Muscle layer of duodenum (tissue), 2 donors: ENCODE data around the gene SLC22A3.
"Not testable (repeated sequence)": the region's sequence is repeated elsewhere in the genome, so short reads cannot be mapped to it uniquely, and the experiment has no call there.

Source experiments
- H3K27ac ChIP-seq: one replicate; pipeline ENCODE4 v1.7.0; 2013; ENCODE audit warnings: mild to moderate bottlenecking, low read length
- H3K27me3 ChIP-seq: one replicate; pipeline ENCODE4 v1.7.0; 2013; ENCODE audit warnings: low read depth, mild to moderate bottlenecking, control low read depth, low read length
- H3K36me3 ChIP-seq, 2 donors: one replicate each; pipeline ENCODE4 v1.7.0; 2013; ENCODE audit warnings: low read length in 2 of 2, control low read depth in 1 of 2, mild to moderate bottlenecking in 1 of 2; ENCODE audit not compliant: insufficient read depth in 2 of 2, control insufficient read depth in 1 of 2
- H3K4me1 ChIP-seq, 2 donors: one replicate each; pipeline ENCODE4 v1.7.0; 2013; ENCODE audit warnings: low read length in 2 of 2, mild to moderate bottlenecking in 2 of 2, control low read depth in 1 of 2, moderate library complexity in 1 of 2; ENCODE audit not compliant: insufficient read depth in 2 of 2, control insufficient read depth in 1 of 2
- H3K4me3 ChIP-seq, 2 donors: one replicate each; pipeline ENCODE4 v1.7.0; 2013; ENCODE audit warnings: low read length in 2 of 2, low read depth in 1 of 2, mild to moderate bottlenecking in 1 of 2
- H3K9me3 ChIP-seq, 2 donors: one replicate each; pipeline ENCODE4 v1.7.0; 2013; ENCODE audit warnings: low read length in 2 of 2, control low read depth in 1 of 2, mild to moderate bottlenecking in 1 of 2; ENCODE audit not compliant: control insufficient read depth in 1 of 2
- donor health status: healthy.

SLC22A3 gene

GRCh38 chr6:160477072-160477471 lies 128.9 kb downstream of the SLC22A3 start:
- not testable (repeated sequence) for H3K4me1 ChIP-seq, H3K9me3 ChIP-seq, H3K27me3 ChIP-seq, H3K27ac ChIP-seq, H3K4me3 ChIP-seq, H3K36me3 ChIP-seq

GRCh38 chr6:160477901-160478300 lies 129.7 kb downstream of the SLC22A3 start:
- Histone ChIP-seq H3K4me3 (no peak overlapping the region), H3K27me3 (no peaks in the 10 kb centered on the region), H3K36me3 (peaks cover 0 to 5% of the 10 kb centered on the region in 2 donors), H3K4me1 (no peaks in the 10 kb centered on the region), H3K27ac (no peak overlapping the region), H3K9me3 (peaks cover 0 to 8% of the 10 kb centered on the region in 2 donors)

GRCh38 chr6:160487116-160487515 lies 138.9 kb downstream of the SLC22A3 start:
- Histone ChIP-seq H3K27me3 (no peaks in the 10 kb centered on the region), H3K4me3 (no peak overlapping the region), H3K9me3 (no peaks in the 10 kb centered on the region), H3K36me3 (no peaks in the 10 kb centered on the region), H3K27ac (no peak overlapping the region), H3K4me1 (no peaks in the 10 kb centered on the region)

- H3K4me1 ChIP-seq = no peaks in the 10 kb centered on the region
- H3K4me3 ChIP-seq = no peak overlapping the region
- H3K36me3 ChIP-seq = no peaks in the 10 kb centered on the region
- H3K27me3 ChIP-seq = no peaks in the 10 kb centered on the region
- H3K27ac ChIP-seq = no peak overlapping the region
- no peaks in the 10 kb centered on the region for H3K9me3 ChIP-seq
These were observed 140.9 kb downstream of the SLC22A3 start for GRCh38 chr6:160489091-160489490.

- Histone ChIP-seq H3K36me3 (no peaks in the 10 kb centered on the region), H3K4me3 (no peak overlapping the region), H3K4me1 (no peaks in the 10 kb centered on the region), H3K9me3 (no peaks in the 10 kb centered on the region), H3K27me3 (no peaks in the 10 kb centered on the region), H3K27ac (no peak overlapping the region)
These were observed 146.4 kb downstream of the SLC22A3 start for GRCh38 chr6:160494576-160494975.

GRCh38 chr6:160500639-160501038 lies 152.5 kb downstream of the SLC22A3 start:
- peaks cover 3 to 5% of the 10 kb centered on the region in 2 donors for H3K9me3 ChIP-seq
- H3K4me1 ChIP-seq = no peaks in the 10 kb centered on the region
- H3K27me3 ChIP-seq = no peaks in the 10 kb centered on the region
- no peak overlapping the region for H3K4me3 ChIP-seq
- H3K36me3 ChIP-seq = no peaks in the 10 kb centered on the region
- no peak overlapping the region for H3K27ac ChIP-seq
